Endothelial cell of umbilical vein (primary cell): ENCODE data around the gene PHF8. TPM values are rescaled to one million over a fixed set of nuclear protein-coding genes. Genes with fewer than 3 reads are reported as not detected.

Experiments
- BruUV-seq: library from RNA; stranded (reverse); fragments of 400-500 nt; replicated peaks from 2 replicates; lab custom pipeline; 2021; lab: Mats Ljungman, UMichigan
- CTCF ChIA-PET: fragments of 300-600, 350-600 bp; sonication (Branson Sonifier 250); formaldehyde crosslinking; loops from one replicate; lab custom pipeline; 2021; ENCODE audit warnings: antibody characterized with exemption, inconsistent platforms; lab: Charles Lee
- POLR2A ChIA-PET: fragments of 300-600, 350-600 bp; sonication (Branson Sonifier 250); formaldehyde crosslinking; loops from one replicate; lab custom pipeline; 2021; ENCODE audit warnings: antibody characterized with exemption, inconsistent platforms; lab: Charles Lee
- DNase-seq: peaks from one replicate; pipeline ENCODE4 v3.0.0-alpha.2; 2011; ENCODE audit warnings: low read depth, low spot score
- FAIRE-seq: peaks from 2 replicates; lab custom pipeline; 2011; peaks lifted over from hg19 to GRCh38; lab: Jason Lieb, UNC
- H2AFZ ChIP-seq: 2 replicates; pipeline ENCODE4 v1.6.0; 2012; ENCODE audit warnings: low read depth, low read length, control low read depth, inconsistent platforms
- H3K27ac ChIP-seq: 2 replicates; pipeline ENCODE4 v1.5.1; 2011; ENCODE audit warnings: low read depth, mild to moderate bottlenecking, control low read depth, low read length, moderate library complexity; ENCODE audit not compliant: insufficient read depth
- H3K27me3 ChIP-seq, 2 experiments: 2 replicates each; pipeline versions ENCODE4 v1.6.0 to v1.6.1; 2011; ENCODE audit warnings: low read length in 2 of 2, mixed read lengths in 1 of 2; ENCODE audit not compliant: control insufficient read depth in 2 of 2, insufficient read depth in 2 of 2
- H3K36me3 ChIP-seq, 2 experiments: 2 replicates in 1 of 2; 3 replicates in 1 of 2; pipeline ENCODE4 v1.5.1; 2011; ENCODE audit warnings: low read length in 2 of 2, mild to moderate bottlenecking in 1 of 2, moderate library complexity in 1 of 2; ENCODE audit not compliant: control insufficient read depth in 2 of 2, insufficient read depth in 2 of 2; ENCODE audit errors: extremely low read depth in 1 of 2
- H3K4me1 ChIP-seq: 3 replicates; pipeline ENCODE4 v1.5.1; 2011; ENCODE audit warnings: mild to moderate bottlenecking, low read length; ENCODE audit not compliant: control insufficient read depth, insufficient read depth; ENCODE audit errors: extremely low read depth
- H3K4me2 ChIP-seq: 2 replicates; pipeline ENCODE4 v1.6.1; 2011; ENCODE audit warnings: low read length, control low read depth, mixed read lengths; ENCODE audit not compliant: insufficient read depth
- H3K4me3 ChIP-seq, 3 experiments: fragments of 200-600 bp in 1 of 3; sonication (generic), shearing (Covaris generic) in 1 of 3; replicated peaks in 1 of 3; 2 replicates each; pipeline ENCODE4 v1.5.1; 2011 to 2016; ENCODE audit warnings: control low read depth in 3 of 3, low read length in 3 of 3, mild to moderate bottlenecking in 2 of 3, inconsistent platforms in 1 of 3, low read depth in 1 of 3, moderate library complexity in 1 of 3; ENCODE audit not compliant: insufficient read depth in 1 of 3
- H3K79me2 ChIP-seq: 2 replicates; pipeline ENCODE4 v1.6.0; 2012; ENCODE audit warnings: low read length, inconsistent platforms; ENCODE audit not compliant: control insufficient read depth, insufficient read depth
- H3K9ac ChIP-seq: replicated peaks from 2 replicates; pipeline ENCODE3; 2011; ENCODE audit warnings: low read length, control low read depth; ENCODE audit not compliant: insufficient read depth; ENCODE audit errors: extremely low read depth
- H3K9me1 ChIP-seq: replicated peaks from 3 replicates; pipeline ENCODE4 v1.6.0; 2011; ENCODE audit warnings: mild to moderate bottlenecking, low read length; ENCODE audit not compliant: control insufficient read depth, insufficient read depth; ENCODE audit errors: extremely low read depth
- H3K9me3 ChIP-seq: replicated peaks from 2 replicates; pipeline ENCODE4 v1.5.1; 2012; ENCODE audit warnings: low read length, inconsistent platforms; ENCODE audit not compliant: control insufficient read depth, insufficient read depth
- H4K20me1 ChIP-seq: replicated peaks from 2 replicates; pipeline ENCODE3; 2011; ENCODE audit warnings: mild to moderate bottlenecking, low read length; ENCODE audit not compliant: control insufficient read depth, insufficient read depth; ENCODE audit errors: extremely low read depth
- CTCF ChIP-seq, 2 donors: IDR thresholded peaks; 1 replicate in 1 of 2; 2 replicates in 1 of 2; pipeline ENCODE4 v1.5.1; 2011; ENCODE audit warnings: low read length in 2 of 2, mild to moderate bottlenecking in 2 of 2, moderate library complexity in 2 of 2, control low read depth in 1 of 2, inconsistent platforms in 1 of 2, low read depth in 1 of 2; ENCODE audit not compliant: insufficient read depth in 1 of 2; ENCODE audit errors: extremely low read depth in 1 of 2
- EZH2 ChIP-seq: IDR thresholded peaks from 2 replicates; pipeline ENCODE4 v1.6.1; 2012; ENCODE audit warnings: borderline replicate concordance, low read depth, mild to moderate bottlenecking, moderate library complexity, low read length, inconsistent platforms; ENCODE audit not compliant: severe bottlenecking
- FOS ChIP-seq: IDR thresholded peaks from 2 replicates; pipeline ENCODE4 v1.6.1; 2011; ENCODE audit warnings: mild to moderate bottlenecking, low read length, moderate library complexity, borderline replicate concordance; ENCODE audit not compliant: insufficient read depth
- GATA2 ChIP-seq: IDR thresholded peaks from 2 replicates; pipeline ENCODE4 v1.7.0; 2011; ENCODE audit warnings: low read depth, mild to moderate bottlenecking, moderate library complexity, mixed read lengths, low read length; ENCODE audit not compliant: insufficient read length, insufficient read depth
- JUN ChIP-seq: IDR thresholded peaks from 2 replicates; pipeline ENCODE4 v1.6.1; 2011; ENCODE audit warnings: borderline replicate concordance, low read depth; ENCODE audit not compliant: insufficient read length, insufficient read depth
- MAX ChIP-seq: IDR thresholded peaks from 2 replicates; pipeline ENCODE4 v1.6.1; 2011; ENCODE audit not compliant: insufficient read depth, insufficient read length
- MYC ChIP-seq: IDR thresholded peaks from one replicate; pipeline ENCODE4 v1.6.1; 2011; ENCODE audit warnings: mild to moderate bottlenecking, low read depth, low read length
- POLR2A ChIP-seq: IDR thresholded peaks from 2 replicates; pipeline ENCODE4 v1.6.1; 2012; ENCODE audit warnings: low read depth, mild to moderate bottlenecking, control low read depth, low read length
- POLR2AphosphoS5 ChIP-seq: IDR thresholded peaks from 2 replicates; pipeline ENCODE4 v1.6.1; 2012; ENCODE audit warnings: low read depth, mild to moderate bottlenecking, control low read depth, low read length, moderate library complexity; ENCODE audit not compliant: insufficient read depth
- dilution Hi-C: fragments of 300-500 bp; cut with MboI; formaldehyde crosslinking; loops from one replicate; pipeline ENCODE4 v1.15.0; 2019; ENCODE audit warnings: low sequenced_read_pairs; ENCODE audit not compliant: extremely low pct_ligation_motif_present
- intact Hi-C: fragments of 100-400 bp; cut with micrococcal nuclease; formaldehyde crosslinking; loops from one replicate; pipeline ENCODE4 v1.10.0; 2022
- polyA plus RNA-seq, 4 experiments: library from polyadenylated mRNA; depleted of rRNA in 3 of 4; stranded (reverse) in 3 of 4; unstranded in 1 of 4; fragments of >200 nt; gene quantifications; 2 replicates each; pipeline versions ENCODE4 v1.2.1 to v1.2.3, GENCODE V29; 2011 to 2012; ENCODE audit warnings: missing spikeins in 1 of 4
- total RNA-seq: library from RNA; stranded (reverse); gene quantifications from 2 replicates; pipeline ENCODE4 v1.2.3, GENCODE V29; 2021

Gene PHF8
- total and polyA plus RNA-seq, 2 donors (not counting 3 experiments of a cell fraction or from before 2014, with no cell fraction given), result 10.9 to 25.5 TPM

DNA sequence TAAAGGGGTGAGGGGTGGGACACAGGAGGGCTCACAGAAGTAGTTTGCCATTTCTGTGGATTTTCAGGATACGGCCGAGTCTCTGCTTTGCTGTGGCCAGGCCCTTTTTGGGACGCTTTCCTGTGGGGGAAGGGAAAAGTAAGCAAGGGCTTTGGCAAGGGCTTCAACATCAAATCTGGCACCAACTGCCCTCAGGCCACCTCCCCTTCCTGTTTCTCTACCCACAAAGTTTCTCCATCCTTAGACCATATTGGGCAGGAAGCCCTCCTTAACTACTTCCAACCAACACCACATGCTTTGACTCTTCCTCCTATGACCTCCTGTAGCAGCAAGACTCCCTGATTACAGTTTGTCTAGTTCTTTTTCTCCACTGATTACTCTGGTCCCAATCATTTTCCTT lies 105.1 kb downstream of the PHF8 start:
- DNase-seq (peak; percentile 1), FAIRE-seq (peak; percentile 15)
- peaks cover 0 to 17% of the 10 kb centered on the region in 2 experiments for H3K36me3 ChIP-seq
- H3K4me2 ChIP-seq, result no peak overlapping the region
- no peak overlapping the region for H3K4me3 ChIP-seq
- intact Hi-C loops, result no loop called here
- no peaks in the 10 kb centered on the region for H3K27me3 ChIP-seq
- H3K9me1 ChIP-seq, result no peaks in the 10 kb centered on the region
- dilution Hi-C loops, result no loop called here
- POLR2A ChIA-PET, result no interaction called here
- H3K9me3 ChIP-seq, result no peaks in the 10 kb centered on the region
- no TSS peak for BruUV-seq
- no peak overlapping the region for H3K9ac ChIP-seq
- H4K20me1 ChIP-seq, result no peaks in the 10 kb centered on the region
- TF ChIP-seq FOS, result no peak
- no peak for TF ChIP-seq CTCF (IDR thresholded peaks at IDR 0.05; ENCODE audit: extremely low read depth in 1 of 2, insufficient read depth in 1 of 2, low read depth in 1 of 2, low read length in 2 of 2)
- no peak for TF ChIP-seq MAX
- no peak for TF ChIP-seq GATA2
- TF ChIP-seq MYC, result no peak
- no peak for TF ChIP-seq EZH2
- TF ChIP-seq JUN, result no peak
- no peak for TF ChIP-seq POLR2A
- no peak for TF ChIP-seq POLR2AphosphoS5
- H2AFZ ChIP-seq, result no peak overlapping the region
- H3K27ac ChIP-seq, result no peak overlapping the region
- H3K4me1 ChIP-seq, result no peaks in the 10 kb centered on the region
- no peaks in the 10 kb centered on the region for H3K79me2 ChIP-seq
- CTCF ChIA-PET, result no interaction called here
